HEK293 (cell line): ENCODE measurements around the gene HAO2.

Source experiments
- CTCF ChIA-PET: fragments of 350-600 bp; formaldehyde crosslinking; extraction: SDS; loops from one replicate; lab custom pipeline; 2021; ENCODE audit warnings: antibody characterized with exemption; lab: Yijun Ruan, JAX
- POLR2A ChIA-PET: fragments of 300-600 bp; formaldehyde crosslinking; extraction: SDS; loops from one replicate; lab custom pipeline; 2020; ENCODE audit warnings: antibody characterized with exemption, inconsistent platforms; lab: Yijun Ruan, JAX
- H3K27ac ChIP-seq: fragments of 200-500 bp; sonication (Bioruptor generic); 2 replicates; pipeline ENCODE4 v1.5.1; 2014; ENCODE audit warnings: low read depth, low read length, control low read depth, inconsistent platforms; ENCODE audit errors: extremely low read depth
- H3K36me3 ChIP-seq, 2 experiments: fragments of 200-500 bp in 1 of 2; sonication (Bioruptor generic) in 1 of 2; 1 replicate in 1 of 2; 2 replicates in 1 of 2; pipeline ENCODE4 v1.5.1; 2014 to 2017; ENCODE audit warnings: inconsistent platforms in 2 of 2, low read length in 2 of 2; ENCODE audit not compliant: control insufficient read depth in 2 of 2, insufficient read depth in 1 of 2
- H3K4me1 ChIP-seq: fragments of 200-500 bp; sonication (Bioruptor generic); 2 replicates; pipeline ENCODE4 v1.5.1; 2014; ENCODE audit warnings: mild to moderate bottlenecking, low read length, inconsistent platforms; ENCODE audit not compliant: control insufficient read depth, insufficient read depth
- H3K4me3 ChIP-seq: 2 replicates; pipeline ENCODE4 v1.5.1; 2011; ENCODE audit warnings: low read depth, mild to moderate bottlenecking, control low read depth, low read length, moderate library complexity
- H3K9me3 ChIP-seq: fragments of 200-500 bp; sonication (Bioruptor generic); 2 replicates; pipeline ENCODE4 v1.5.1; 2014; ENCODE audit warnings: low read depth, low read length, inconsistent platforms; ENCODE audit not compliant: control insufficient read depth, insufficient read depth
- AEBP2 ChIP-seq: fragments of 450-650 bp; formaldehyde crosslinking; IDR thresholded peaks from 2 replicates; pipeline ENCODE4 v1.5.1; 2016; ENCODE audit warnings: missing biosample characterization, missing genetic modification characterization, borderline replicate concordance
- GFI1B ChIP-seq: fragments of 450-650 bp; formaldehyde crosslinking; IDR thresholded peaks from 2 replicates; pipeline ENCODE4 v1.5.1; 2016; ENCODE audit warnings: missing biosample characterization, missing genetic modification characterization
- GLI4 ChIP-seq: fragments of 450-650 bp; formaldehyde crosslinking; IDR thresholded peaks from 2 replicates; pipeline ENCODE4 v1.5.1; 2016; ENCODE audit warnings: missing biosample characterization, missing genetic modification characterization
- INSM2 ChIP-seq: fragments of 450-650 bp; formaldehyde crosslinking; IDR thresholded peaks from 2 replicates; pipeline ENCODE4 v1.5.1; 2016; ENCODE audit warnings: missing biosample characterization, missing genetic modification characterization
- YY1 ChIP-seq: fragments of 450-650 bp; formaldehyde crosslinking; IDR thresholded peaks from 2 replicates; pipeline ENCODE4 v1.5.1; 2018; ENCODE audit warnings: missing biosample characterization, missing genetic modification characterization
- YY2 ChIP-seq: fragments of 450-650 bp; formaldehyde crosslinking; IDR thresholded peaks from 2 replicates; pipeline ENCODE4 v1.5.1; 2016; ENCODE audit warnings: missing biosample characterization, missing genetic modification characterization
- ZBTB26 ChIP-seq: fragments of 450-650 bp; formaldehyde crosslinking; optimal IDR thresholded peaks from 2 replicates; pipeline ENCODE3; 2016; ENCODE audit warnings: missing biosample characterization, mild to moderate bottlenecking, missing genetic modification characterization
- ZNF148 ChIP-seq: fragments of 450-650 bp; formaldehyde crosslinking; IDR thresholded peaks from 2 replicates; pipeline ENCODE4 v1.5.0; 2017; ENCODE audit warnings: missing biosample characterization, missing genetic modification characterization, borderline replicate concordance
- ZNF248 ChIP-seq: fragments of 450-650 bp; formaldehyde crosslinking; IDR thresholded peaks from 2 replicates; pipeline ENCODE4 v1.5.1; 2017; ENCODE audit warnings: missing biosample characterization, missing genetic modification characterization
- ZNF280C ChIP-seq: fragments of 450-650 bp; formaldehyde crosslinking; IDR thresholded peaks from 2 replicates; pipeline ENCODE4 v1.5.1; 2016; ENCODE audit warnings: missing biosample characterization, missing genetic modification characterization
- ZNF311 ChIP-seq: fragments of 450-650 bp; formaldehyde crosslinking; IDR thresholded peaks from 2 replicates; pipeline ENCODE4 v1.5.1; 2017; ENCODE audit warnings: missing biosample characterization, missing genetic modification characterization, borderline replicate concordance
- ZNF341 ChIP-seq: fragments of 450-650 bp; formaldehyde crosslinking; IDR thresholded peaks from 2 replicates; pipeline ENCODE4; 2016; ENCODE audit warnings: low read depth, missing biosample characterization, missing genetic modification characterization
- ZNF350 ChIP-seq: fragments of 450-650 bp; formaldehyde crosslinking; IDR thresholded peaks from 2 replicates; pipeline ENCODE4 v1.5.0; 2017; ENCODE audit warnings: missing biosample characterization, mild to moderate bottlenecking, missing genetic modification characterization
- ZNF426 ChIP-seq: fragments of 450-650 bp; formaldehyde crosslinking; IDR thresholded peaks from 2 replicates; pipeline ENCODE4 v1.5.1; 2017; ENCODE audit warnings: missing biosample characterization, missing genetic modification characterization, mild to moderate bottlenecking, inconsistent platforms, moderate library complexity
- ZNF501 ChIP-seq: fragments of 450-650 bp; formaldehyde crosslinking; IDR thresholded peaks from 2 replicates; pipeline ENCODE4 v1.5.1; 2016; ENCODE audit warnings: missing biosample characterization, missing genetic modification characterization
- ZNF513 ChIP-seq: fragments of 450-650 bp; IDR thresholded peaks from 2 replicates; pipeline ENCODE4 v1.5.1; 2018; ENCODE audit warnings: missing biosample characterization, missing genetic modification characterization
- ZNF514 ChIP-seq: fragments of 450-650 bp; formaldehyde crosslinking; IDR thresholded peaks from 2 replicates; pipeline ENCODE4 v1.5.1; 2016; ENCODE audit warnings: missing biosample characterization, missing genetic modification characterization
- ZNF544 ChIP-seq: fragments of 450-650 bp; formaldehyde crosslinking; IDR thresholded peaks from 2 replicates; pipeline ENCODE4 v1.5.0; 2017; ENCODE audit warnings: missing biosample characterization, missing genetic modification characterization
- ZNF560 ChIP-seq: fragments of 450-650 bp; formaldehyde crosslinking; IDR thresholded peaks from 2 replicates; pipeline ENCODE4 v1.5.1; 2017; ENCODE audit warnings: missing biosample characterization, missing genetic modification characterization, borderline replicate concordance
- ZNF621 ChIP-seq: fragments of 450-650 bp; formaldehyde crosslinking; IDR thresholded peaks from 2 replicates; pipeline ENCODE4 v1.5.1; 2017; ENCODE audit warnings: missing biosample characterization, missing genetic modification characterization
- ZNF791 ChIP-seq: fragments of 450-650 bp; formaldehyde crosslinking; IDR thresholded peaks from 2 replicates; pipeline ENCODE4 v1.5.1; 2016; ENCODE audit warnings: missing biosample characterization, missing genetic modification characterization

Gene HAO2

GRCh38 chr1:119363162-119363561 is 5.4 kb upstream of the HAO2 start:
- Histone ChIP-seq H3K4me3 (no peak overlapping the region), H3K9me3 (no peaks in the 10 kb centered on the region)
- TF ChIP-seq ZNF426 (tag by site-specific recombination) (no peak), ZNF341 (tag by site-specific recombination) (no peak), ZNF350 (tag by site-specific recombination) (no peak), ZNF311 (tag by site-specific recombination) (no peak), GLI4 (tag by site-specific recombination) (no peak)
- TF ChIP-seq, all 188 proteins: peak for 0
- ChIA-PET POLR2A (no interaction called here), CTCF (no interaction called here)
- Histone ChIP-seq H3K27ac (no peak overlapping the region), H3K4me1 (no peaks in the 10 kb centered on the region), H3K36me3 (no peaks in the 10 kb centered on the region)

GRCh38 chr1:119364640-119365039 is 3.9 kb upstream of the HAO2 start:
- TF ChIP-seq ZNF513 (tag by site-specific recombination), result no peak
- TF ChIP-seq ZNF501, result no peak
- ChIA-PET POLR2A (no interaction called here), CTCF (interaction anchor here (0.6 to 4.2 kb wide), 4 partner anchors 11 to 134 kb away, joined by 3 to 49 read pairs (median 5); no protein-coding TSS in a partner anchor)
- H3K9me3 ChIP-seq, result no peaks in the 10 kb centered on the region
- no peak overlapping the region for H3K4me3 ChIP-seq
- H3K4me1 ChIP-seq, result no peaks in the 10 kb centered on the region
- no peaks in the 10 kb centered on the region for H3K36me3 ChIP-seq
- no peak overlapping the region for H3K27ac ChIP-seq

GRCh38 chr1:119366424-119366823 is 2.2 kb upstream of the HAO2 start:
- Histone ChIP-seq H3K4me1 (no peaks in the 10 kb centered on the region), H3K9me3 (no peaks in the 10 kb centered on the region), H3K36me3 (no peaks in the 10 kb centered on the region), H3K27ac (no peak overlapping the region), H3K4me3 (no peak overlapping the region)
- CTCF ChIA-PET, result interaction anchor here (0.6 to 4.2 kb wide), 20 partner anchors 8 to 1832 kb away, joined by 3 to 49 read pairs (median 4); no protein-coding TSS in a partner anchor
- POLR2A ChIA-PET, result no interaction called here
- TF ChIP-seq ZNF560 (tag by site-specific recombination) (no peak), ZNF621 (no peak), ZNF514 (no peak), ZNF248 (no peak), ZNF148 (no peak), INSM2 (no peak), GFI1B (tag by site-specific recombination) (no peak), YY2 (tag by site-specific recombination) (no peak), ZNF791 (tag by site-specific recombination) (no peak), ZBTB26 (no peak), AEBP2 (tag by site-specific recombination) (no peak), YY1 (tag by site-specific recombination) (no peak), ZNF280C (tag by site-specific recombination) (no peak), ZNF544 (no peak)
